HCT116 (cell line): Measurements from ENCODE around the gene FYCO1.

ENCODE experiments used
- ELF1 ChIP-seq: IDR thresholded peaks from 2 replicates; pipeline ENCODE4 v1.6.1; 2012; ENCODE audit warnings: low read depth, borderline replicate concordance
- EZH2phosphoT487 ChIP-seq: fragments of 200-600 bp; IDR thresholded peaks from 2 replicates; pipeline ENCODE4 v1.6.1; 2018; ENCODE audit warnings: antibody characterized with exemption, borderline replicate concordance
- RAD21 ChIP-seq: IDR thresholded peaks from 2 replicates; pipeline ENCODE4 v1.6.1; 2012; ENCODE audit warnings: low read depth, mild to moderate bottlenecking
- SIN3A ChIP-seq: IDR thresholded peaks from 2 replicates; pipeline ENCODE4 v1.6.1; 2012; ENCODE audit warnings: low read depth
- SP1 ChIP-seq: IDR thresholded peaks from 2 replicates; pipeline ENCODE4 v1.6.1; 2012; ENCODE audit warnings: low read depth
- YY1 ChIP-seq: IDR thresholded peaks from 2 replicates; pipeline ENCODE4 v1.6.1; 2011; ENCODE audit warnings: low read length, low read depth, moderate library complexity, mild to moderate bottlenecking; ENCODE audit not compliant: insufficient replicate concordance; ENCODE audit errors: extremely low read depth
- ZFX ChIP-seq: fragments of 450-650 bp; IDR thresholded peaks from 2 replicates; pipeline ENCODE4 v1.6.1; 2017
- TF ChIP-seq, protein P1 (sequence below): IDR thresholded peaks from 2 replicates; pipeline ENCODE4 v1.6.1; 2012
- TF ChIP-seq, protein P2 (sequence below), 3 experiments: fragments of 200-600 bp in 1 of 3; sonication (generic) in 1 of 3; IDR thresholded peaks in 2 of 3; conservative IDR thresholded peaks in 1 of 3; 2 replicates each; pipeline ENCODE4 v1.5.1; 2012 to 2017; ENCODE audit warnings: low read depth in 2 of 3, low read length in 2 of 3, antibody characterized with exemption in 1 of 3, borderline replicate concordance in 1 of 3, control low read depth in 1 of 3, mild to moderate bottlenecking in 1 of 3, mixed read lengths in 1 of 3, mixed run types in 1 of 3, moderate library complexity in 1 of 3; ENCODE audit not compliant: insufficient read depth in 1 of 3

DNA sequence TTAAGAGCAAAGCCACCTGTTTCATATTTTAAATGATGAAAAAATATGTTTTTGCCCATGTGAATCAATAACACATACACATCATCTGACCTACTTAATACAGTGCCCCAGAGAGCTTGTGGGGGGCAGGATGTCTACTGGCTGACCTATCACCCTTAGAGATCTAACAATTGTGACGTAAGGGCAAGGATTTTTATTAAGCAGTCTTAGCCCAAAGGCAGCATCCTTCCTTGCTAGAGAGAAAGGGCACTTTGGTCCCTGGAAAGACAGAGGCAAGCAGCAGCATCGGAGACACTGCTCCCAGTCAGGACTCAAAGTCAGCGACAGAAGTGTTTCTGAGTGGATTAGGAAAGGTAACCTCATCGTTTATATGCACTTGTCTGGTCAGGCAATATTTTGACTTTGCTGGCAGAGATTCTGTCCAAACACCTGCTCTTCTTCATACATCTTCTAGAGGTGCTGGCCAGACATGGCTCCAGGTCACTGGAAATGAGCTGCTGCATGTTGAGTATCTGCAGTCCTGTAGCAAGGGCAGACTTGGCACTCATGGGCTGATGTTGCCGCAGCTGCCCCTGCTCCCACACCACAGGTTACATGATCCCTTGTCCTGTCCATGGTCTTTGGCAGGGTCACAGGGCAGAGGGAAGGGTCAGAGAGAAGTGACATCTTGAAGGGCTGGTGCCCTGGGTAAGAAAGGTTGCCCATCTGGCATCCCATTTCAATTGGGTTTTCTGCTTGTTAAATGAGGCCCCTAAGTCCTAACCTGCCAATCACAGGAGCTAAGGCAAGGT lies 50.6 kb downstream of the FYCO1 start:
- TF ChIP-seq, protein P1, sequence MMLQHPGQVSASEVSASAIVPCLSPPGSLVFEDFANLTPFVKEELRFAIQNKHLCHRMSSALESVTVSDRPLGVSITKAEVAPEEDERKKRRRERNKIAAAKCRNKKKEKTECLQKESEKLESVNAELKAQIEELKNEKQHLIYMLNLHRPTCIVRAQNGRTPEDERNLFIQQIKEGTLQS, result no peak
- TF ChIP-seq, protein P2, sequence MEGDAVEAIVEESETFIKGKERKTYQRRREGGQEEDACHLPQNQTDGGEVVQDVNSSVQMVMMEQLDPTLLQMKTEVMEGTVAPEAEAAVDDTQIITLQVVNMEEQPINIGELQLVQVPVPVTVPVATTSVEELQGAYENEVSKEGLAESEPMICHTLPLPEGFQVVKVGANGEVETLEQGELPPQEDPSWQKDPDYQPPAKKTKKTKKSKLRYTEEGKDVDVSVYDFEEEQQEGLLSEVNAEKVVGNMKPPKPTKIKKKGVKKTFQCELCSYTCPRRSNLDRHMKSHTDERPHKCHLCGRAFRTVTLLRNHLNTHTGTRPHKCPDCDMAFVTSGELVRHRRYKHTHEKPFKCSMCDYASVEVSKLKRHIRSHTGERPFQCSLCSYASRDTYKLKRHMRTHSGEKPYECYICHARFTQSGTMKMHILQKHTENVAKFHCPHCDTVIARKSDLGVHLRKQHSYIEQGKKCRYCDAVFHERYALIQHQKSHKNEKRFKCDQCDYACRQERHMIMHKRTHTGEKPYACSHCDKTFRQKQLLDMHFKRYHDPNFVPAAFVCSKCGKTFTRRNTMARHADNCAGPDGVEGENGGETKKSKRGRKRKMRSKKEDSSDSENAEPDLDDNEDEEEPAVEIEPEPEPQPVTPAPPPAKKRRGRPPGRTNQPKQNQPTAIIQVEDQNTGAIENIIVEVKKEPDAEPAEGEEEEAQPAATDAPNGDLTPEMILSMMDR (IDR thresholded peaks at IDR 0.05 in 2 of 3, conservative IDR thresholded peaks at IDR 0.05 in 1 of 3; ENCODE audit: borderline replicate concordance in 1 of 3, insufficient read depth in 1 of 3, low read depth in 2 of 3, low read length in 2 of 3), result no peak
- no peak for TF ChIP-seq YY1
- no peak for TF ChIP-seq RAD21
- TF ChIP-seq EZH2phosphoT487, result no peak
- TF ChIP-seq ELF1, result no peak
- TF ChIP-seq ZFX, result no peak
- TF ChIP-seq SP1, result no peak
- TF ChIP-seq SIN3A, result no peak
